Fibroblast of skin of scalp (primary cell): ENCODE results near the gene ANP32B.
"Not testable (repeated sequence)": the region's sequence is repeated elsewhere in the genome, so short reads cannot be mapped to it uniquely, and the experiment has no call there.

Source experiments
- DNase-seq: peaks from one replicate; pipeline ENCODE4 v3.0.0-alpha.2; 2013

The ANP32B gene

DNA sequence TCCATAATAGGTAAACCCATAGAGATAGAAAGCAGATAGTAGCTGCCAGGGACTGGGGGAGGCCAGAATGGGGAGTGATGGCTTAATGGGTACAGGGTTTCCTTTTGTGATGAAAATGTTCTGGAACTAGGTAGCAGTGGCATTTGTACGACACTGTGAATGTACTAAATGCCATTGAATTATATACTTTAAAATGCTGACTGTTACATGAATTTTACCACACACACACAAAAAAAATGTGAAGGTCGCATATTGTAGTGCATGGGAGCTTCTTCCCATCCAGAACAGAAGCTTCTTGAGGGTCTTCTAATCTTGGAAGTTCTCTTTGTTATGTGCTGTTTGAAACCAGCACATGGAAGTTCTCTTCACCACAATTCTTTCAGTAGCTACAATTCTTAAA is 19.9 kb upstream of the ANP32B start:
- DNase-seq = no peak

DNA sequence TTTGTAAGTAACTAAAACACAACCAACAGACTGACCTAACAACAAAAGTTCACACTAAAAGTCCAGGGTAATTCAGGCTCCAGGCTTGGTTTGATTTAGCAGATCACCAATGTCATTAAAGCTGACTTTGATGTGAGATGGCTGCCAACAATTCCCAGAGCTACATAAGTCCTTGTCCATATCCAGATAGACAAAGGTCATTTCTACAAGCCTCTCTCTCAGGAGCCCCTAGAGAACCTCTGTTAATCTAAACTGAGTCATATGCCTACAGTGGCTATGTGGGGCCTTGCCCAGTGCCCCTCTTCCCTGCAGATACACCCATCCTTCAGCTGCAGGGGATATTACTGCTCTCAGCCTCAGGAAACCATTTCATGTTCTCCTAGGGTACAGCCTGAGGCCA is 18.2 kb upstream of the ANP32B start:
- no peak for DNase-seq

DNA sequence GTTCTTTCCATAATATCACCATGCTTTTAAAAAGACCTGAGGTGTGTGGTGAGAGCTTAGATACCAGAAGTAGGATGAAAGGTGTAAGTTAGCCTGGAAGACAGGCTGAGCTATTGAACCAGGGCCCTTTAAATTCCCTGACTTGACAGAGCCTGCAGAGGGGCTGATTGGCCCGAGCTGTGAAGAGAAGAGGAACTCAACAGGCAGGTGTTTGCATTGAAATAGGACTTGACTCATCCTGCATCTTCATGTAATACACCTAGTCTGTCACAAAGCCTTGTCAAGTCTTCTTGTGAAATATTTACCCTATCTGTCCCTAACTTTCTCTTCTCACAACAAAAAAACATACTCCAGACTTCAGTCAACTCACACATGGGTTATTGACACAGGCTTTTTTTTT is 16.6 kb upstream of the ANP32B start:
- DNase-seq = no peak

DNA sequence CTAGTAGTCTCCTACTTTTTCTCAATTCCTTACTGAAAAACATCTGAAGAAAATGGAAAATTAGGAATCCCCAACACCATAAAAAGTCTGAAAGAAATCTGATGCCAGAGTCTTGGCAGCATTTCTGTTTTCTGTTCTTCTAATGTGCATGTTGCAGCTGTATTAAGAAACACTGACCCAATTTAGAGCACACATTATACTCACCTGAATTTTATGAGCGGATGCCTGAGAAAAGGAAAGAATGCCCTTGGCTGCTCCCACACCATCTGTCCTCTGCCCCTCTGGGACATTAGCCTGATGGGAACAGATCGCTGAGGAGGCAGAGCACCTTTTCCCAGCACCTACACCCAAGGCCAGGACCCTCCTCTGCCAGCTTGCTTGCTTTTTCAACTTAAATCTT is 14.1 kb upstream of the ANP32B start:
- DNase-seq = no peak

DNA sequence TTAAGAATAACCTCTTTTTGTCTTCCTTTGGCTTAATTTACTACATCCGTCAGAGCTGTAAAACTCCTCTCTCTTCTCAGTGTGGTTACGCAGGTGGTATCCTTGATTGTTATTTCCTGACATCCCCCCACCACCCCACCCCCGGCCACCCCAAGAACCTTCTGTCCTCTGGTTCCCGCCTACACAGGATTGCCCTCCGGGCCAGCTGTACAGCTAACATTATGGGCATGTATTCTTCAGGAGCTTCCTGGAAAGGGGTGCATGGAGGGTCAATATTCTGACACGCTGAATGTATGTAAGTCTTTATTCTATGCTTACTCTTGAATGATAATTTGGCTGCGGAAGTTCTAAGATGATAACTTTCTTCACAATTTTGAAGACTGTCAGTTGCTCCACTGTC is 13.0 kb upstream of the ANP32B start:
- DNase-seq = no peak

DNA sequence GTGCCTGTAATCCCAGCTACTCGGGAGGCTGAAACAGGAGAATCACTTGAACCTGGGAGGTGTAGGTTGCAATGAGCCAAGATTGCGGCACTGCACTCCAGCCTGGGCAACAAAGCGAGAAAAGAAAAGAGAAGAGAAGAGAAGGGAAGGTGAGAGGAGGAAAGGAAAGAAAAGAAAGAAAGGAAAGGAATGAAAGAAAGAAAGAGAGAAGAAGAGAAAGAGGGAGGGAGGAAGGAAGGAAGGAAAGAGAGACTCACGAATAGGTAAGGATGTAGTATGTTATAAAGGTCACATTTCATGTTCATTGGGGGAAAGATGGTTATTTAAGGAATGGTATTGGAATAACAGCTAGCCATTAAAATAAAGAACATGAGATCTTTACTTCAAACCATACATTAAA is 10.4 kb upstream of the ANP32B start:
- no peak for DNase-seq

DNA sequence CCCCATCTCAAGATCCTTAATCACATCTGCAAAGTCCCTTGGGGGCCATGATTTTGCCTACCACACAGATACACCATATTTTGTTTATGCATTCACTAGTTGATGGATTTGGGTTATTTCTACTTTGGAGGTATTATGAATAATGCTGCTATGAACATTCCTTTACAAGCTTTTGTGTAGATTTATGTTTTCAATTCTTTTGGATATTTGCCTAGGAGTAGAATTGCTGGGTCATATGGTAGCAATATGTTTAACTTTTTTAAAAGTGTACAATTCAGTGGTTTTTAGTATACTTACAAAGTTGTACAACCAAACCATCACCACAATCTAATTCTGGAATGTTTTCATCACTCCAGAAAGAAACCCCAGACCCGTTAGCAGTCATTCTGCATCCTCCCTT is 7.8 kb upstream of the ANP32B start:
- DNase-seq = peak; percentile 17

DNA sequence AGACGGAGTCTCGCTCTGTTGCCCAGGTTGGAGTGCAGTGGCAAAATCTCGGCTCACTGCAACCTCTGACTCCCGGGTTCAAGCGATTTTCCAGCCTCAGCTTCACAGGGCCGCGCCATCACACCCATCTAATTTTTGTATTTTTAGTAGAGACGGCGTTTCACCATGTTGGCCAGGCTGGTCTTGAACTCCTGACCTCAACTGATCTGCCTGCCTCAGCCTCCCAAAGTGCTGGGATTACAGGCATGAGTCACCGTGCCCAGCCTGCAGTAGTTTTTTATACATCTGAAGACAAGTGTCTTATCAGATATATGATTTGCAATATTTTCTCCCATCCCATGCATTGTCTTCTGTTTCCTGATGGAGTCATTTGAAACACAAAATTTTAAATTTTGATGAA is 6.5 kb upstream of the ANP32B start:
- not testable (repeated sequence) for DNase-seq

DNA sequence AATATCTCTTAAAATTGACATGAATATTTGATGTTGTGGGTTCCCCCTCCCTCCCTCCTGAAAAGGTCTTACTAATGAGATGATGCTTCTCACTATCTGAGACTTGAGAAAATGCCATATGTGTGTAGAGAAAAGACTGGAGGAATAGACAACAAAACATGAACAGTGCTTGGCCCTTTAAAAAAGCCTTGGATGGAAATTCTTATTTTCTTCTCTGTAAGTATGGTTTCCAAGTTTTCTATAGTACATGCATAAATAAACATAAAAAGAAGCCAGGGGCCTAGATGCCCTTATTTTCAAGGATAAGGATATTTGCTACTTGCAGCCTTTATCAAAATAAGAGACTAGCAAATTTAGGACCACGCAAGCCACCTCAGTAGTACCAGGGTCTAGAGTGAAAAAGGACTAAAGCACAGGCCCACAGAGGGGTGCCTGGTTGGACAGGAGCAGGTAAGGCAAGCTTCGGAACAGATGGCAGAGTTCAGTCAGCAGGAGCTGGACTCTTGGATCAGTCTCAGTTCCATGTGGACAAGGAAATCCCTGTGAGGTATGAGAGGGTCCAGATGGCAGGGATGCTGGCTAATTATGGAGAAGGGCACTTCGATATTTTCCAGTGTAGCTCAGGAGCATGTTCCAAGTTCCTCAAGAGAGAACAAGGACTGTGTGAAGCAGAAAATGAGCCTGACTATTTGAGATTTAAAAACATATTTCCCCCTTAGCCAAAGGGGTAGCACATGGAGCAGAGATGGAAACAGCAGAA is 4.6 kb upstream of the ANP32B start:
- no peak for DNase-seq

DNA sequence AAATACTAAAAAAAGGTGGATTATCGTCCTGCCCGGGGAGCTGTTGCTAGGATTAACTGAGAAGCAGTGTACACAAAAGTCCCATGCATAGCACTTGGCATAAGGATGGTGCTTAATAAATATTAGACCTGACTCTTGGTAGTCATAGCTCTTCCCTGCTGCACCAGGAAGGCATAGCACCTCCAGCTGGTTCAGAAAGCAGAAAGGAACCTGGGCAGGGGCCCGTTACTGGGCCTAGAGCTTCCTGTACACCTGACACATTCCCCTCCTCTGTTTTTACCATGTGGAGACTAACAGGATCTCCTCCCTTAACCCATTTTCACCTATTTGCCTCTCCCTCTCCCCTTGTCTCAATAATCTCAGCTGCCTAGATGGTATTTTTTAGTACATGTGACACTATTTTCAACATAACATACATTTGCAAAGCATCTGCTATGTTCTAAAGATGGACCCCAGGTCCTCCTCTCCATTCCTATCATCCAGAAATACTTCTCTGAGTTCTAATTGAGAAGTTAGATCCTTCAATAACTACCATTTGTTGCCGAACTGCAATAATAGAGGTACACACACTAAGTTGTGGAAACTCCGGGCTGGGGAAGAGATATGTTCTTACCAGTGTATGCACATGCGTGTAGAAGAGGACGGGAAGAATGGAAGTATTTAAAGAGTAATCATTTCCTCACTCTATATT is 3.2 kb upstream of the ANP32B start:
- no peak for DNase-seq

DNA sequence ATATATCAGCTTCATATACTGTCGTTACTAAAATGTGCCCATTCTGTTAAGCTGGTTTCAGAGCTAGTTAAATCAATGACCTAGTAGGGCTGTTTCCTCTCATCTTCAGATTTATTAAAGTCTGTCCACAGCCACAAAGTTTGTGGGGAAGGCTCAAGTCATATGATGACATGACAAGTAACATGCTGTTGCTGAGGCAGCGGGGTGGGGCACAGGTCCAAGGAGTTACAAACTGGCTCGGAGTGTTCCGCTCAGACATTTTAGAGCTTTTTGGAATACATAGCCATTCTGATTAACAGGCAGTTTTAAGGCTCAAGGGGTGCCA is 2.7 kb upstream of the ANP32B start:
- DNase-seq = peak; percentile 52

DNA sequence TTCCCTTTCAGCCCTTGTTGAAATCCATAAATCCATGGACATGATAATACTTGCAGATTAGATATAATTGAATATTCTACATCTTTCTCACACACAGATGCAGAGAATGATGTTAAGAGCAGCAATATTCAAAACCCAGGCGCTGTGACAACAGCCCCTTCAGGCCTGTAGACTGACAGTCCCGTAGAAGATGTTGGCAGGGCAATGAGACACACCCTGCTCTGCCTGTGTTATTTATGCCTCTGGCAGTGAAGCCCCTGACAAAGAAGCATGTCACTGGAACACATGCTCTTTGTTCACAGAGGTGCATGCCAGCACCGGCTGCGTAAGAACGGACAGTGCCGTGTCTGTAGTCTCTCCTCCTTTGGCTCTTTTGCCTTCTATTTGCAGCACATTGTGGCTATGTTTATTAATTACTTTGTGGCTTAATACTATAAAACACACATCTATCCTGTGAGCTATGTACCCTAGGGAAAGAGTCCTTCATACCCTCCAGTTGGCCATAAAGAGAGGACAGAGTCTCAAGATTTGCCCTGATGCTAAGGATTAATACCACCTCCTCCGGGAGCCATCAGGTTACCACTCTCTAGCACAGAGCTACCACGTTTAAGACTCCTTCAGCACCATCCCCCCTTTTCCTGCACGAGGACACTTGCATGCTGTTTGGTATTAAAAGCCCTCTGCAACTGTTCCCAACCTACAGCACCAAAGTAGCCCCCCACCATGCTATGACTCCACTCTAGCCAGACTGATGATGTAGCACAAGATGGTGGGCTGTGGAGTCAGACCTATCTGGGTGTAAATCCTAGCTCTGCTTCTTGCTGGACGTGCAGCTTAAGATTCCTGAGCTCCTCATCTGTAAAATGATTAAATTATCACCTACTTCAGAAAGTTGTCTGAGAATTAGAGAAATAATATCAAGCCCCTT is 2.0 kb upstream of the ANP32B start:
- DNase-seq = no peak

DNA sequence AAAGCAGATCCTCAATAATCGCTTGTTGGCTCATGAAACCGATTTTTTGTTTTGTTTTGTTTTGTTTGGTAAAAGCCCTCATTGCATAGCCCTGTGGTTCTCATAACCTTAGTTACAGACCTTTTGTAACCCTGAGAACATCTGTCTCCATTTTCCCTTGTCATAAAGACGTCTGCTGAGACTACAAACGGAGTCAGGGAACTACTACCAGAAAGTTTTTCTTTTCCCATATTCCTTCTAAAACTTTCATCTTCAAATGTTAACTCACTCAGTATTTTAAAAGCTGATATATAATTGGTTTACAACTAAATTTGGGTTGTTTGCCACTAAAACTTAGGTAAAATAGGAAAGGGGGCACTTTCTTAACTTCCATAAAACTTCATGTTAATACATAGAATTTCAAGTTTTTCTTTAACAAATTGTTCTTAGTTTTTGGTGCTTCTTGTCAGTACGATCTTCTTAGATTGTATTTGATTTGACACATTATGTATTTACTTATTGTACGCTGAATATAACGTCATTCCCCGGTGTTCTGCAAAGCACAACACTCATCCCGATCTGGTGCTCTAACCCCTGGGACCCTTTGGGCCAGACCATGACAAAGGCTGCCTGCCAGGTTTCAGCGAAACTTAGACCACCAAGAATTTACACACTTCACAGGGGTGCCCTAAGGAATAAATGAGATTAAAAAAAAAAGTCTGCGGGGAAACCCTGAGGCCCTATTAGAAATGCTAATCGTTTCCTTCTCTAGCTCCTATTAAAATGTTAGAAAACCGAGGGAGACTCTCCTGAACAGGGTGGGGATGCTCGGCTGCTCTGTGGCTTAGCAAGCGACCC is 1.1 kb upstream of the ANP32B start:
- DNase-seq = no peak

DNA sequence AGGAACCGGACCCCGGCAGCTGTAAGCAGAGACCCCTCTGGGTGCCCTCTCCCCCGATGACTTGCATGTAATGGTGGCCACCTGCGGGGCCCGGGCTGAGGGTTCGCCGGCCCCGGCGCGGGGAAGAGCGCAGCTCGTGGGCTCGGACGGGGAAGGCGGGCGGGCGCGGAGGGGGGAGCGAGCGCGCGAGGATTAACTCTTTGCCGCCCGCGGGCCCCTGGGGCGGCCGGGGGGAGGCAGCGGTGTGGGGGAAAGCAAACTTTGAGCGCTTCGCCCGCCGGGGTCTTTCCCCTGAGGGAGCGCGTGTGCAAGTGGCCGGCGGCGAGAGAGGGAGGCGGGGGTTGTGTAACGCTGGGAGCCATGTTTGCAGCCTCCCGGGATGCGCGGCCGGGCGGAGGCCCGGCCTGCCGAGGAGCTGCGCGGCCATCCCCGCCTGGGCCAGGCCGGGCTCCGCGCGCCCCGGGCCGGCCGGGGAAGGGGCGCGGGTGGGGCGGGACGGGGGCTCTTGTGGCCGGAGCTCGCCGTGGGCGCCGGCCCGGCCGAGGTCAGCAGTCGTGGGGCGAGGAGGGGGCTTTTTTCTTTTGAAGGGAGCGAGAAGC is 547 bp downstream of the ANP32B start:
- DNase-seq = peak; percentile 48

DNA sequence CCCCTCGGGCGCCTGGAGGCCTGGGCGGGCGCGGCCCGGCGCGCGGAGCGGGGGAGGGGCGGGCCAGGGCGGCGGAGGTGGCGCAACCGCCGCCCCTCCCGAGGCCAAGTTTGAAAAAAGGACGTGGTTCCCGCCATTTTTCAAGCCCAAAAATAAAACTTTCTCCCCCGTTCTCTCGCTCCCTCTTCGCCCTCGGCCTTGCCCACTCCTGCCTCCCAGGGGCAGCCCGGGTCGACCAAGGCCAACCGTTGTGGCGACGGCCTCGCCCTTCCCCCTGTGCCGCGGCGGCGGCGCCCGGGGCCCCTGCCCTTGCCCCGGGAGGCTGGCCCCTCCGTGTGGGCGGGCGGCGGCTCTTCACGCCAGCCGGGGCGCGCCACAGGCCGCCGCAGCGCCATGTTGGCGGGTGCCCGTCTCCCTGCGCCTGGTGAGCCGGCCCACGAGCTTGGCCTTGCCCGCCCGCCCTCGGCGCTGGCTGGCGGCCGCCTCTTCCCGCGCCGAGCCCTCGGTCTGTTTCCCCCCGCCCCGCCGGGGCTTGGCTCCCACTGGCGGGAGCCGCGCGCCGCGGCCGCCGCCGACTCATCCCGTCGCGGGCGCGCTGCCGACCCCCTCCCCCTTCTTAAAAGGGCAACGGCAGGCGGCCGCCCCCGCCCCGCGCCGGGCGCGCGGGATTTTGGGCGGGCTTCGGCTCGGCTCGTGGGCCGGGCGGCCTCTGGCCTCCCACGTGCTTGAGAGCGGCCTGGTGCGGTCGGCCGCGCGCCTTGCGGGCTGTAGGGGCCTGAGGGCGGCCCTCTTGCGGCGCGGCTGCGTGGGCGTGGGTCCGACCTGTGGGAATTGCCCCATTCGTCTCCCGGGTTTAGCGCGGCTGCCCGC is 1.3 kb downstream of the ANP32B start:
- peak; percentile 85 for DNase-seq

DNA sequence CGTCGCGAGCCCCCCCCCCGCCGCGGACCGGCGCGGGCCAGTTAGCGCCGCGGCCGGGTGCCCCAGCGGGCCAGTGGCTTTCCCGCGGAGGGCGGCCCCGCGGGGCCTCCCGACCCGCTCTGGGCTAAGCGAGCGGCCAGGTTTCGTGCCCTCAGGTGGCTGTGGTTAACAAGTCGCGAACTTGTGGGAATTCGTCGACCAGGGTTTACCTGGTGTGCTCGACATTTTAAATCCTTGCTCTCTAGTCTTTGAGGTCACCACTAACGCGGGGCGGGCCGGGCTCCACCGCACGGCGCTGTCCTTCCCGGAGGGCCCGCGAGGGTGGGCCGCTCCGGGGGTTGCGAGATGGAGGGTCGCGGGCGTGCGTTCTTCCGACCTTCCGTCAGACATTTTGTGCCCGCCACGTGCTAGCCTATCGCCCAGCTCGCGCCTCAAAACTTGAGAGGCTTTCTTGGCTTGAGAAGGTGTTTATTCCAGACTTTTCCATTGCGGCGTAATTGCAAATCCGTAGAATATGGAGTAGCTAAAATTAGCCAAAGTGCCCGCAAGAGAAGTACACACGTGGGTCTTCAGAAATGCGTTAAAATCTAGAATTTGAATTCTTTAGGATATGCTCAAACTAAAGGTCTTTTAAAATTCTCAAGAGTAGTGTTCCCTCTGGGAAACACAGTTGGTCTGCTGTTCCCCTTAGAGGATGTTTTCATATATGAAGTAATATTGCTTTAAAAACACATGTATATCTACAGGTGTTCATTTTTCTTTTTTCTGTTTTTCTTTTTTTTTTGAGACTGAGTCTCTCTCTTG is 2.1 kb downstream of the ANP32B start:
- peak; percentile 16 for DNase-seq

DNA sequence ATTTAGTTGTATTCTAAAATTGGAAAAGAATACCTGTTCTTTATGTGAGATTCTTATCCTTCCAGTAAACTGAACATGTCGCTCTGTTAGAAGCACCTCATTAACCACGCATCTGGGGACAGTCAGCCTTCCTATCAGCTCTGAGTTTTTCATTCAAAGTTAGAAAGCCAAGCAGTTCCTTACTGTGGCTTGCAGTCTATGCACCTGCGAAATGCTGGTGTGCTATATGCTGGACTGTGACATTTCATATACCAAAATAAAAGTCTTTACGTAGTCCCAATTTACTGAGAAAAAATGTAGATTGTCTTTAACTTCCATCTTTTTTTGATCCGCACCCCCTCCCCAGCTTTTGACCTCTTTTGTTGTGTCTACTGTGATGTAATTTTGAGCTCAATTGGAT is 4.3 kb downstream of the ANP32B start:
- no peak for DNase-seq

DNA sequence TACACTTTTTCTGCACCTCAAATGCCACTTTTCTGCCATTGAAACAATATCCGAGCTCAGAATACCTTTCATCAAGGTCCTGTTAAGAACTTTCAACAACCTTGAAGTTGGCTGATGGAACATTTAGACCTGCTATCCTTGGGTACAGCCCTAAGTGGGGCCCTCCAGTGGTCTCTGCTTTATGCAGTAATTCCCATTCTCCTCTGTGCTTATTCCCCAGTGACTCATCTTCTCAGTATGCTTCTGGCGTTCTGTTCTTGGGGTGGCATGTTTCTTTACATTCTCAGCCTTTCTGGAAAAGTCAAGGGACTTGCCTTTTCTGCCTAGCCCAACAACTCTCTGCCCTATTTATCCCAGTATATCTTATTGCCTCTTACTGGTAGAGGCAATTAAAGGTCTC is 7.1 kb downstream of the ANP32B start:
- DNase-seq = peak; percentile 83

DNA sequence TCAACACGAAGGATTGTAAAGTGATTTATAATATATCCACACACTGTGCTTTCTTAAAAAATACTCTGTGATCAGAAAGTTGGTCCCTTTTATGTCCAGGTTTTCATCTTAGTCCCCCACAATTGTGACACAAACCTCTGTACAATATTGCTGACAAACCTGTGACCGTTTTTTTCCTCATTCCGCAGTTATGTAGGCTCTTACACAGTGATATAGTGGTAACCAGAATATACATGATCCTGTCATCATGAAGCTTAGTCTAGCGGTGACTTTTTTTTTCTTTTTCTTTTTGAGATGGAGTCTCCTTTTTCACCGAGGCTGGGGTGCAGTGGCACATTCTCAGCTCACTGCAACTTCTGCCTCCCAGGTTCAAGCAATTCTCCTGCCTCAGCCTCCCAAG is 8.7 kb downstream of the ANP32B start:
- DNase-seq = no peak

DNA sequence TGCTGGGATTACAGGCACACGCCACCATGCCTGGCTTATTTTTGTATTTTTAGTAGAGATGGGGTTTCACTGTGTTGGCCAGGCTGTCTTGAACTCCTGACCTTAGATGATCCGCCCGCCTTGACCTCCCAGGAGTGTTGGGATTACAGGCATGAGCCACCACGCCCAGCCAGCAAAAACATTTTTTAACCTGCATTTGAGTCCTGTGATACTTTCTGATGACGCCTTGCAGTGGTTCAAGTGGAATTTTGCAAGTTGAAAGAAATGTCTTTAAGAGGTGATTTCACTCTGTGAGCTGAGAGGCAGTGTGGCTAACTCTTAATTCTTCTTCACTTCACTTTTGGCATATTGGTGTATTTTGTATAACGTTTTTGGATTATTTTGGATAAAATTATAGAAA is 9.1 kb downstream of the ANP32B start:
- no peak for DNase-seq
